Endodermal cell (in vitro differentiated cells): ENCODE results near the gene CYP2W1. TPM values are rescaled to one million over a fixed set of nuclear protein-coding genes. Genes with fewer than 3 reads are reported as not detected.

Source experiments
- DNase-seq: peaks from one replicate; pipeline ENCODE4 v3.0.0-alpha.2; 2017
- H3K27ac ChIP-seq: 2 replicates; pipeline ENCODE4 v1.5.1; 2013; ENCODE audit warnings: mild to moderate bottlenecking, low read depth, low read length, moderate library complexity
- H3K27me3 ChIP-seq: 2 replicates; pipeline ENCODE4 v1.6.1; 2013; ENCODE audit warnings: mild to moderate bottlenecking, low read length, moderate library complexity; ENCODE audit not compliant: insufficient read depth, control insufficient read depth, poor library complexity, severe bottlenecking
- H3K36me3 ChIP-seq: 2 replicates; pipeline ENCODE4 v1.7.0; 2013; ENCODE audit warnings: mild to moderate bottlenecking, low read length, moderate library complexity; ENCODE audit not compliant: control insufficient read depth, insufficient read depth
- H3K4me1 ChIP-seq: one replicate; pipeline ENCODE4 v1.7.0; 2013; ENCODE audit warnings: low read length; ENCODE audit not compliant: control insufficient read depth, insufficient read depth
- H3K4me3 ChIP-seq: 2 replicates; pipeline ENCODE4 v1.5.1; 2013; ENCODE audit warnings: mild to moderate bottlenecking, low read length, moderate library complexity
- H3K9ac ChIP-seq: 2 replicates; pipeline ENCODE4 v1.6.1; 2013; ENCODE audit warnings: mild to moderate bottlenecking, low read length, moderate library complexity; ENCODE audit not compliant: poor library complexity, severe bottlenecking; ENCODE audit errors: extremely low read depth
- H3K9me3 ChIP-seq: 2 replicates; pipeline ENCODE4 v1.6.1; 2013; ENCODE audit warnings: mild to moderate bottlenecking, low read length, moderate library complexity; ENCODE audit not compliant: control insufficient read depth
- H3K27ac Mint-ChIP-seq: 2 replicates; pipeline ENCODE4 v1.8.0; 2020; ENCODE audit warnings: mixed read lengths
- H3K27me3 Mint-ChIP-seq: 2 replicates; pipeline ENCODE4 v1.8.0; 2021; ENCODE audit warnings: mild to moderate bottlenecking, mixed read lengths; ENCODE audit not compliant: insufficient read depth
- H3K36me3 Mint-ChIP-seq: 2 replicates; pipeline ENCODE4 v1.8.0; 2020; ENCODE audit warnings: low read depth, mixed read lengths
- H3K4me1 Mint-ChIP-seq: 2 replicates; pipeline ENCODE4 v1.8.0; 2020; ENCODE audit warnings: mixed read lengths
- H3K4me3 Mint-ChIP-seq: 2 replicates; pipeline ENCODE4 v1.8.0; 2020; ENCODE audit warnings: mild to moderate bottlenecking, moderate library complexity, mixed read lengths
- H3K9me3 Mint-ChIP-seq: 2 replicates; pipeline ENCODE4 v1.8.0; 2020; ENCODE audit warnings: mild to moderate bottlenecking, mixed read lengths
- WGBS, 2 experiments: methylation state at CpG; one replicate each; pipeline versions ENCODE4 v1.1.5 to v1.1.7; 2013; ENCODE audit warnings: missing lambda C conversion rate in 2 of 2, mixed read lengths in 1 of 2; ENCODE audit not compliant: insufficient coverage in 1 of 2, insufficient read length in 1 of 2; 5-methylcytosine and 5-hydroxymethylcytosine counted together
- total RNA-seq, 2 donors: library from RNA; stranded (reverse); fragmentation: NEBNext Ultra II Directional in 1 of 2; extraction: Animal tissue kit (Norgen Biotek cat#: 25700) in 1 of 2; gene quantifications; 2 replicates in 1 of 2; 3 replicates in 1 of 2; pipeline ENCODE4 v1.2.1, GENCODE V29; 2021
- TF ChIP-seq, protein P1 (sequence below): fragments of 200-600 bp; sonication (generic); conservative IDR thresholded peaks from 2 replicates; pipeline ENCODE4 v1.5.0; 2021; ENCODE audit warnings: antibody characterized with exemption, mild to moderate bottlenecking

Gene CYP2W1
- total RNA-seq, 2 donors from 2014 or later = not detected

DNA sequence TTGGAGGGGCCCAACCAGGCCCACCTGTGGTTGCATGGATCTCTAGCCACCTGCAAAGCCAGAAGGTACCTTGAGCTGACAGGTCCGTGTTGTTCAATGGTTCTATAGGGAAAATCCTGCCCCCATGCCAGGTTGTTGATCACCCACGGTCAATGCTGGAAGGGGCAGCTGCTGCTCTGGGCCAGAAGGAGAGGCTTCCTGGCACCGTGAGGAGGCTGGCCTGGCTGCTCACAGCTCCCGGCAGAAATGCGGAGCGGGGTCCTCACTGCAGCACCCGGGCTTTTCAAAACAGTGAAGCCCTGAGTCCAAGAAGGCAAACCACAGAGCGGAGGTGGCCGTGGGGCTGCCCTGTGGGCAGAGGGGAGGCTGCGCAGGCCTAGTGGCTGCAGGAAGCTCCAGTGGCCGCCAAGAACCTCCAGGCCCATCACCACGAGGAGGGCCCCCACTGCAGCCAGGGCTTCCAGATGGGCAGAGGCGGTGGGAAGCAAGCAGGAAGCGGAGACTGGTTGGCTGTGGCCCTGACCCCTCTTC is 36.3 kb downstream of the CYP2W1 start:
- H3K4me3 Mint-ChIP-seq = no peak overlapping the region
- no peaks in the 10 kb centered on the region for H3K4me1 Mint-ChIP-seq
- H3K9me3 Mint-ChIP-seq = no peaks in the 10 kb centered on the region
- no peak overlapping the region for H3K4me3 ChIP-seq
- no peak overlapping the region for H3K9ac ChIP-seq
- peaks cover 17% of the 10 kb centered on the region for H3K36me3 Mint-ChIP-seq
- H3K9me3 ChIP-seq = no peaks in the 10 kb centered on the region
- no peak for DNase-seq
- no peaks in the 10 kb centered on the region for H3K27me3 Mint-ChIP-seq
- TF ChIP-seq, protein P1, sequence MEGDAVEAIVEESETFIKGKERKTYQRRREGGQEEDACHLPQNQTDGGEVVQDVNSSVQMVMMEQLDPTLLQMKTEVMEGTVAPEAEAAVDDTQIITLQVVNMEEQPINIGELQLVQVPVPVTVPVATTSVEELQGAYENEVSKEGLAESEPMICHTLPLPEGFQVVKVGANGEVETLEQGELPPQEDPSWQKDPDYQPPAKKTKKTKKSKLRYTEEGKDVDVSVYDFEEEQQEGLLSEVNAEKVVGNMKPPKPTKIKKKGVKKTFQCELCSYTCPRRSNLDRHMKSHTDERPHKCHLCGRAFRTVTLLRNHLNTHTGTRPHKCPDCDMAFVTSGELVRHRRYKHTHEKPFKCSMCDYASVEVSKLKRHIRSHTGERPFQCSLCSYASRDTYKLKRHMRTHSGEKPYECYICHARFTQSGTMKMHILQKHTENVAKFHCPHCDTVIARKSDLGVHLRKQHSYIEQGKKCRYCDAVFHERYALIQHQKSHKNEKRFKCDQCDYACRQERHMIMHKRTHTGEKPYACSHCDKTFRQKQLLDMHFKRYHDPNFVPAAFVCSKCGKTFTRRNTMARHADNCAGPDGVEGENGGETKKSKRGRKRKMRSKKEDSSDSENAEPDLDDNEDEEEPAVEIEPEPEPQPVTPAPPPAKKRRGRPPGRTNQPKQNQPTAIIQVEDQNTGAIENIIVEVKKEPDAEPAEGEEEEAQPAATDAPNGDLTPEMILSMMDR = no peak
- H3K4me1 ChIP-seq = no peaks in the 10 kb centered on the region
- H3K27ac Mint-ChIP-seq = no peak overlapping the region
- no peaks in the 10 kb centered on the region for H3K27me3 ChIP-seq
- H3K27ac ChIP-seq = no peak overlapping the region
- H3K36me3 ChIP-seq = peaks cover 10% of the 10 kb centered on the region
- 95% methylated on average over 9 to 14 of the region's 14 CpGs for WGBS, 2 experiments

DNA sequence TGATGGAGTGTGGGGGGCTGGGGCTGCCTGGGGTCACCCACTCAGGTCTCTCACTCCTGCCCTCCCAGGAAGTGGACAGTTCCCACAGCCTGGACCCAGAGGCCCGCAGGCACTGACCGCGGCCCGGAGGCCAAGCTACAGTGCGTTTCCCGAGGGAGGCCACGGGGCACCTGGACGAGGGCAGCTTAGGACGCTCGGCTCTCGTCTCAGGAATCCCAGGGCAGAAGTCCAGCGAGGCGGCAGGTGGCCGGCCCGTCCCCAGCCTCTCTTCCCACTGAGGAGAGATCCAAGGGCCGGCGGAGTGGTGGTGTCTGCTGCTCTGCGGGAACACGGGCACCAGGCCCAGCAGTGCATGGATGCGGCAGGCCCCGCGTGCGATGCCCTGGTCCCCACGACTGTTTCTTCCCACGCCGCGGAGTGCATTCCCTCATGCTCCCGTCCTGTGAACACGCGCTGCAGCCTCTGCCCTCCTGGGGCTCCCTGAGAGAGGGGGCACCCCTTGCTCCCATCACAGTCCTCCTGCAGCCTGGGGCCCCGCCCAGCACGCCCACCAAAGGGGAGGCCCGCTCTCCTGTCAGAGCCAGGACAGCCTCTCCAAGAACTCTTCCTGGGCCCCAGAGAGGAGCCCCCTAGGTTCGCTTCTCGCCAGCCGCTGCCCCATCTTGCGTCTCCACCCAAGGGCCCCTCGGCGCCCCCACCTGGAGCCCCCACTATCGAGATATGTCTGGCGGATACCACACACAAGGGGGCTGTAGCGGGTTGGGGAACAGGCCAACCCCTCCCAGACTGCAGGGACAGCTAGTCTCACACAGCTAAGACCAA is 37.0 kb downstream of the CYP2W1 start:
- no peak overlapping the region for H3K4me3 ChIP-seq
- H3K9ac ChIP-seq = no peak overlapping the region
- no peaks in the 10 kb centered on the region for H3K27me3 Mint-ChIP-seq
- no peak overlapping the region for H3K4me3 Mint-ChIP-seq
- TF ChIP-seq, protein P1 = no peak
- peaks cover 10% of the 10 kb centered on the region for H3K36me3 ChIP-seq
- 96% methylated on average over 32 to 42 of the region's 42 CpGs for WGBS, 2 experiments
- no peak overlapping the region for H3K27ac Mint-ChIP-seq
- H3K9me3 ChIP-seq = no peaks in the 10 kb centered on the region
- no peaks in the 10 kb centered on the region for H3K27me3 ChIP-seq
- no peak for DNase-seq
- H3K4me1 Mint-ChIP-seq = no peaks in the 10 kb centered on the region
- no peak overlapping the region for H3K27ac ChIP-seq
- H3K9me3 Mint-ChIP-seq = no peaks in the 10 kb centered on the region
- H3K36me3 Mint-ChIP-seq = peaks cover 17% of the 10 kb centered on the region
- H3K4me1 ChIP-seq = no peaks in the 10 kb centered on the region

DNA sequence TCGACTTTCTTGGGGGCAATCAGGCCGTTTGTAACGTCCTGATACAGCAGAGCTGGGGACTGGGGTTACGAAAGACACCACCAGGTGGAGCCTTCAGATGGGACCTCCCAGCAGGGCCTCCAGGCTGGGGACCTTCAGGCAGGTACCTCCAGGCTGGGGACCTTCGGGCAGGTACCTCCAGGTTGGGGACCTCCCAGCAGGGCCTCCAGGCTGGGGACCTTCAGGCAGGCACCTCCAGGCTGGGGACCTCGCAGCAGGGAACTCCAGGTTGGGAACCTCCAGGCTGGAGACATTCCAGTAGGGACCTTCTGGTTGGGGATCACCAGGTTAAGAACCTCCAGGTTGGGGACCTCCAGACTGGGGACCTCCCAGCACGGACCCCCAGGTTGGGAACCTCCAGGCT is 37.9 kb downstream of the CYP2W1 start:
- no peaks in the 10 kb centered on the region for H3K4me1 ChIP-seq

More for the DNA sequence above, 37.9 kb downstream of the CYP2W1 start:
- Mint-ChIP-seq H3K27me3 (no peaks in the 10 kb centered on the region), H3K4me3 (no peak overlapping the region), H3K9me3 (no peaks in the 10 kb centered on the region), H3K27ac (no peak overlapping the region), H3K36me3 (peaks cover 17% of the 10 kb centered on the region), H3K4me1 (no peaks in the 10 kb centered on the region)
- Histone ChIP-seq H3K36me3 (peaks cover 12% of the 10 kb centered on the region), H3K9me3 (no peaks in the 10 kb centered on the region), H3K4me3 (no peak overlapping the region), H3K27me3 (no peaks in the 10 kb centered on the region), H3K27ac (no peak overlapping the region), H3K9ac (no peak overlapping the region)
- TF ChIP-seq, protein P1 = peak; percentile 65
- 90 to 93% methylated on average over 4 to 7 of the region's 7 CpGs for WGBS, 2 experiments
- DNase-seq = no peak
